Activated T-helper 17 cell treated with anti-CD3 and anti-CD28 coated beads, Interleukin-2, amount 50 U/mL, for 72 hours (primary cell): ENCODE measurements around the gene USP53. TPM values are rescaled to one million over a fixed set of nuclear protein-coding genes. Genes with fewer than 3 reads are reported as not detected.
A peak's percentile ranks its signal among the peaks of the same experiment; 100 is the strongest.
"Not testable (repeated sequence)": the region's sequence is repeated elsewhere in the genome, so short reads cannot be mapped to it uniquely, and the experiment has no call there.

Source experiments
- ATAC-seq: fragments of 150-1000 bp; cut with Tn5 transposase; replicated peaks from 2 replicates; pipeline ENCODE4 v1.10.0; 2021; ENCODE audit warnings: mild to moderate bottlenecking, moderate library complexity
- H3K27ac Mint-ChIP-seq: one replicate; pipeline ENCODE4 v1.8.0; 2022; ENCODE audit warnings: mixed read lengths
- H3K27me3 Mint-ChIP-seq: one replicate; pipeline ENCODE4 v1.8.0; 2022; ENCODE audit warnings: mixed read lengths
- H3K36me3 Mint-ChIP-seq: one replicate; pipeline ENCODE4 v1.8.0; 2022; ENCODE audit warnings: low read depth, mild to moderate bottlenecking, mixed read lengths
- H3K4me1 Mint-ChIP-seq: one replicate; pipeline ENCODE4 v1.8.0; 2022; ENCODE audit warnings: mixed read lengths
- H3K4me3 Mint-ChIP-seq: one replicate; pipeline ENCODE4 v1.8.0; 2022; ENCODE audit warnings: mild to moderate bottlenecking, mixed read lengths
- H3K9me3 Mint-ChIP-seq: one replicate; pipeline ENCODE4 v1.8.0; 2022; ENCODE audit warnings: mixed read lengths
- total RNA-seq, 2 donors: library from RNA; stranded (reverse); gene quantifications; one replicate each; pipeline ENCODE4 v1.2.3, GENCODE V29; 2022

Gene USP53
- 10 to 100 TPM in 1 of 2 donors, 1 to 10 TPM in 1; 9.7 to 27.7 TPM for total RNA-seq

DNA sequence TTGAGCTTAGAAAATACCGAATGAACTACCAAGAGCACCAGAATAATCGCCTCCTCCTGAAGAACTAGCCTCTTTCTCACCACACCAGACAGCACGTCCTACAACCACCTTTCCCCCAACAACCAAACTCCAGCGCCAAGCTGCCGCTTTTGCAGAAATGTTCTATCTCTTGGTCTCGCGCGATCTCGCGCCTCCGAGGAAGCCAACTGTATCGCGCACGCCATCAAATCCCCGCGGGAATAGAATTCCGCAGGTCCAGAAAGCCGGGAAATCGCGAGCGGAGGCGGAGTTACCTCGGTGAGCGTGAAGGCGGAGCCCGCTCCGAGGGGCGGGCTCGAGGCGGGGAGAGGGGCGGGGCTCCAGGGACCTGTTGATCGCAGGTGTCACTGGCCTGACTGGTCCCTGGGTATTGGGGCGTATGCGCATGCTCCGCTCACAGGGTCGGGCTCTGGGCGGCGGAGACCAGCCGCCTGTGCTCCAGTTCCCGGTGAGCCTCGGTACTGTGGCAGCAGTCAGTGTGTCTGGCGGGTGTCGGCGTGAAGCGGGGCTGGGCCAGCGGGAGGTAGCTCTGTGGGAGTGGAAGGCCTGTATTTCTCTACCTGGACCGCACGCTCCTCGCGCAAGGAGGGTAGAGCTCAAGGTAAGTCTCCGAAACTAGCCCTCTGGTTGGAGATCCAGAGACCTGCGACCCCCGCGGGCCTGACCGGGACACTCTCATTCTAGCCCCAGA is at the start of gene USP53:
Gene USP53, plus strand, starts transcription at position 480 of the 730 bp plus-strand sequence. CDS start 27,047 bp downstream, outside the sequence.
- Mint-ChIP-seq H3K36me3 (peaks cover 28% of the 10 kb centered on the region), H3K9me3 (no peaks in the 10 kb centered on the region), H3K4me3 (peak within 1 kb of the TSS; percentile 96), H3K27ac (peak within 1 kb of the TSS; percentile 99), H3K27me3 (no peaks in the 10 kb centered on the region), H3K4me1 (peaks cover 30% of the 10 kb centered on the region)
- peak; percentile 91 for ATAC-seq

DNA sequence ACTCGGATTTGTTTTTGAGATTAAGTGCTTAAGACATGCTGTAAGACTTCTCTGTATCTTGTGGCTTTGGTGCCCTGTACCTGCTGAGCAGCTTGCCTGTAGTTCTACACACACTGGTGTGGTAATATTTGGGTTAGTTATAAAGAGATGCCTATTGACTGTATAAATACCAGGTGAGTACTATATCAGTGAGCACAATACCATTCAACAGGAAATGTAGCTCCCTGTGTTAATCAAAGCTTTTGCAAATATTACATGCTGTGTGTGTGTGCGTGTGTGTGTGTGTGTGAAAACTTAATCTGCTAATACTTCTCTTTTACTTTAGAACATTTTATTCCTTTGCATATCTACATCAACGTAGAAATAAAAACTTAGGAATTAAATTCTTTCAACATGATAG is 46.7 kb upstream of the USP53 start:
- ATAC-seq = no peak
- peaks cover 4% of the 10 kb centered on the region for H3K4me1 Mint-ChIP-seq
- H3K9me3 Mint-ChIP-seq = peaks cover 5% of the 10 kb centered on the region

DNA sequence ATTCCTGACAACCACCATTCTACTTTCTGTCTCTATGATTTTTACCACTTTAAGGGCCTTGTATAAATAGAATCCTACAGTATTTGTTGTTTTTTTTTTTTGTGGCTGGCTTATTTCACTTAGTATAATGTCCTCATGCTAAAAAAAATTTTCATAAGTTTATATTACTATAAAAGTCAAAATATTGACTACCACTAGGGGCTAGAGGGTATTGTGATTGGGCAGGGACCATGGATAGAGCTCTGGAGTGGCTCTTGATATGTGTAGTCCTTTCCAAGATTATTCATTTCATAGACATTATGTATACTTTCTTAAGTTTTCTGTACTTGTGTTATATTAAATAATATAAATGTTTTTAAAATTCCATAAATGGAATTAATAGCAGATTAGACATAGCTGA is 42.3 kb upstream of the USP53 start:
- Mint-ChIP-seq H3K9me3 (peaks cover 5% of the 10 kb centered on the region), H3K4me3 (no peak overlapping the region), H3K27ac (no peak overlapping the region), H3K36me3 (no peaks in the 10 kb centered on the region), H3K27me3 (no peaks in the 10 kb centered on the region), H3K4me1 (peaks cover 10% of the 10 kb centered on the region)
- no peak for ATAC-seq

More for the DNA sequence above, 46.7 kb upstream of the USP53 start:
- no peaks in the 10 kb centered on the region for H3K36me3 Mint-ChIP-seq
- H3K27ac Mint-ChIP-seq = no peak overlapping the region
- H3K27me3 Mint-ChIP-seq = peaks cover 10% of the 10 kb centered on the region
- H3K4me3 Mint-ChIP-seq = no peak overlapping the region

DNA sequence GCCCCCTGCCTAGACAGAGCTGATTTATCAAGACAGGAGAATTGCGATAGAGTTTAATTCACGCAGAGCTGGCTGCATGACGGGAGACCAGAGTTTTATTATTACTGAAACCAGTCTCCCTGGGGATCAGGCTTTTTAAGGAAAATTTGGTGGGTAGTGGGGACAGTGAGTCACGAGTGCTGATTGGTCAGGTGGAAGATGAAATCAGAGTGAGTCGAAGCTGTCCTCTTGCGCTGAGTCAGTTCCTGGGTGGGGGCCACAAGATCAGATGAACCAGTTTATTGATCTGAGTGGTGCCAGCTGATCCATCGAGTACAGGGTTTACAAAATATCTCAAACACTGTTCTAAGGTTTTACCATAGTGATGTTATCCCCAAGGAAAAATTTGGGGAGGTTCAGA is 40.3 kb upstream of the USP53 start:
- peak; percentile 31 for ATAC-seq

DNA sequence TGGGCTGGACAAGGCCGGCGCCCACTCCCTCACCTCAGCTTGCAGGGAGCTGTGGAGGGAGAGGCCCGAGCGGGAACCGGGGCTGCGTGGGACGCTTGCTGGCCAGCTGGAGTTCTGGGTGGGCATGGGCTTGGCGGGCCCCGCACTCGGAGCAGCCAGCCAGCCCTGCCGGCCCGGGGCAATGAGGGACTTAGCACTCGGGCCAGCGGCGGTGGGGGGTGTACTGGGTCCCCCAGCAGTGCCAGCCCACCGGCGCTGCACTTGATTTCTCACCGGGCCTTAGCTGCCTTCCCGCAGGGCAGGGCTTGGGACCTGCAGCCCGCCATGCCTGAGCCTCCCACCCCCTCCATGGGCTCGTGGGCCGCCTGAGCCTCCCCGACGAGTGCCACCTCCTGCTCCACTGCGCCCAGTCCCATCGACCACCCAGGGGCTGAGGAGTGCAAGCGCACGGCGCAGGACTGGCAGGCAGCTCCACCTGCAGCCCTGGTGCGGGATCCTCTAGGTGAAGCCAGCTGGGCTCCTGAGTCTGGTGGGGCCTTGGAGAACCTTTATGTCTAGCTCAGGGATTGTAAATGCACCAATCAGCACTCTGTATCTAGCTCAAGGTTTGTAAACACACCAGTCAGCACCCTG is 38.7 kb upstream of the USP53 start:
- ATAC-seq = not testable (repeated sequence)

More for the DNA sequence above, 40.3 kb upstream of the USP53 start:
- H3K4me3 Mint-ChIP-seq = no peak overlapping the region
- H3K27ac Mint-ChIP-seq = no peak overlapping the region
- no peaks in the 10 kb centered on the region for H3K9me3 Mint-ChIP-seq
- H3K4me1 Mint-ChIP-seq = peaks cover 6% of the 10 kb centered on the region
- peaks cover 3% of the 10 kb centered on the region for H3K27me3 Mint-ChIP-seq
- H3K36me3 Mint-ChIP-seq = no peaks in the 10 kb centered on the region

DNA sequence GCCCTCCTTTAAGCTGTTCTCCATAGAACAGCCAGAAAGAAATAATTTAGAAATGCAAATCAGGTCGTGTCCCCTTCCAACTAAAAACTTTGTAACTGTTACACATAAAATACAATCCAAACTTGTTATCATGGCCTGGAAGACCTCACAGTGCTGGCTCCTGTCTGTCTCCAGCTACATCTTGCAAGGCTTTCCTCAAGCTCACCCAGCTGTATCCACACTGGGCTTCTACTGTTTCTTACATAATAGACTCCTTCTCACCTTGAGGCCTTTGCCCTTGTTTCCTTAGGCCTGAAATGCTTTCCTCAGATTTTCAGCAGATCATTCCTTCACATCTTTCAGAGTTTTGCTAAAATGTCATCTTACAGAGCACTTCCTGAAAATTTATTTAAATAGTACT is 33.5 kb upstream of the USP53 start:
- Mint-ChIP-seq H3K4me3 (no peak overlapping the region), H3K9me3 (no peaks in the 10 kb centered on the region), H3K4me1 (no peaks in the 10 kb centered on the region), H3K27ac (no peak overlapping the region), H3K27me3 (peaks cover 7% of the 10 kb centered on the region), H3K36me3 (no peaks in the 10 kb centered on the region)
- no peak for ATAC-seq

More for the DNA sequence above, 38.7 kb upstream of the USP53 start:
- not testable (repeated sequence) for H3K27me3 Mint-ChIP-seq, H3K9me3 Mint-ChIP-seq, H3K4me1 Mint-ChIP-seq, H3K4me3 Mint-ChIP-seq, H3K36me3 Mint-ChIP-seq, H3K27ac Mint-ChIP-seq

DNA sequence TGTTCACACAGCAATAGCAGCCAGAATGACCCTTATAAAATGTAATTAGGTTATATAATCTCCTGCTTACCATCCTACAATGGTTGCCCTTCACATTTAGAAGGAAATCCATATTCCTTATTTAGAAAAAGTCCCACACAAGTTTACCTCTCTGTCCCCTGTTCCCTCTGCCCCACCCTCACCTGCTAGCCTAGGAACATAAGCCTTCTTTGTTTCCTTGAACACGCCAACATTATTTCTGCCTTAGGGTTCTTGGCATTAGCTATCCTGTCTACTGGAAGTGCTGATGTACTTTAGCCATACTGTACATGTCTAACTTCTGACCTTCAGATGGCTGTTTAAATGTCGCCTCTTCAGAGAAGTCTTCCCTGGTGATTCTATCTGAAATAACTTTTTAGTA is 28.4 kb upstream of the USP53 start:
- H3K9me3 Mint-ChIP-seq = no peaks in the 10 kb centered on the region
- no peaks in the 10 kb centered on the region for H3K4me1 Mint-ChIP-seq
- ATAC-seq = no peak
- H3K27me3 Mint-ChIP-seq = peaks cover 9% of the 10 kb centered on the region
- H3K27ac Mint-ChIP-seq = no peak overlapping the region
- H3K4me3 Mint-ChIP-seq = no peak overlapping the region
- no peaks in the 10 kb centered on the region for H3K36me3 Mint-ChIP-seq

DNA sequence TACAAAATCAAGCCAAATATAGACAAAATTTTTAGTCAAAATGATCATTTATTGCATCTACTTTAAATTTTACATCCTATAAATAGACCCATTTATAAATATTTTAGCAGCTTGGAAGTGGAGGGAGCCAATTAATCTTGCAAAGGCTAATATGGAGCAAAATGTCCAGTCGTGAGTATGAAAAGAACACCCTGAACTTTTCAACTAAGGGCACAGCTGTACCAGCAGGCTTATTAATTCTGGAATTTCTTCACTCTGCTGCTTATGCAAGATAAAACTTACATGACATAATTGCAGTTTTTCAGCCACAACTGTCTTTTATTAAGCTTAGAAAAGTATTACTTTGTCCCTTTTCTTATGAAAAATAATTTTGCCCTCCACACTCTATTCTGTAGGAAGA is 22.9 kb upstream of the USP53 start:
- Mint-ChIP-seq H3K4me1 (no peaks in the 10 kb centered on the region), H3K36me3 (no peaks in the 10 kb centered on the region), H3K27ac (no peak overlapping the region), H3K4me3 (no peak overlapping the region), H3K27me3 (peaks cover under 1% of the 10 kb centered on the region), H3K9me3 (no peaks in the 10 kb centered on the region)
- ATAC-seq = no peak

DNA sequence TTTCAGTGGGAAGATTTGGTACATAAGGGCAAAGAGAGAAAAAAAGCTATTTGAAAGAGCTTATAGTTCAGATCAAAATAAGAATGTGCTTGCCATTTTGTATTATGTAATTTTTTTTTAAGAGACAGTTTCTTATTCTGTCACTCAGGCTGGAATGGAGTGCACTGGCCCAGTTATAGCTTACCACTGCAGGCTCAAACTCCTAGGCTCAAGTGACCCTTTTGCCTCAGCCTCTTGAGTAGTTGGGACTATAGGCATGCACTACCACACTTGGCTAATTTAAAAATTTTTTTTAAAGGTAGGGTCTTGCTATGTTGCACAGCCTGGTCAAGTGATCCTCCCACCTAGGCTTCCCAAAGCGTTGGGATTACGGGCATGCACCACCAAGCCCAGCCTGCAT is 22.2 kb upstream of the USP53 start:
- Mint-ChIP-seq H3K9me3 (no peaks in the 10 kb centered on the region), H3K4me3 (no peak overlapping the region), H3K36me3 (no peaks in the 10 kb centered on the region), H3K27me3 (no peaks in the 10 kb centered on the region), H3K27ac (no peak overlapping the region), H3K4me1 (no peaks in the 10 kb centered on the region)
- no peak for ATAC-seq

DNA sequence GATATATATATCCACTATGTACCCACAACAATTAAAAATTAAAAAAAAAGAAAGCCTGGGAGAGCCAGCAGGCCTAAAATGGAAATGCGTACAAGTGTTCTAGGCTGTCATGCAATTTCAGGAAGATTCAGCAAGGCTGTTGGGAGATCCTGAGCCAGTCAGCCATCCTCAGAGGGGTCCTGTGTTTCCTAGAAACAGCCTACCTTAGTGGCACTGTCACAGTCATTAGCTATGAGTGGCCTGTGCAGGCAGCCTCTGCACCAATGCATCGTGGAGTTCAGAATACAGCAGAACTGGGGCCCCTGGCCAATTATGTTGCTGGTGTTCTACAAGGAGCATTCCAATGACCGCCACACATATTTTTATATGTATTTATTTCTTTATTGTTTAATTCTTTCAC is 21.0 kb upstream of the USP53 start:
- ATAC-seq = no peak
- Mint-ChIP-seq H3K36me3 (no peaks in the 10 kb centered on the region), H3K4me3 (no peak overlapping the region), H3K9me3 (no peaks in the 10 kb centered on the region), H3K27me3 (no peaks in the 10 kb centered on the region), H3K4me1 (no peaks in the 10 kb centered on the region), H3K27ac (no peak overlapping the region)

DNA sequence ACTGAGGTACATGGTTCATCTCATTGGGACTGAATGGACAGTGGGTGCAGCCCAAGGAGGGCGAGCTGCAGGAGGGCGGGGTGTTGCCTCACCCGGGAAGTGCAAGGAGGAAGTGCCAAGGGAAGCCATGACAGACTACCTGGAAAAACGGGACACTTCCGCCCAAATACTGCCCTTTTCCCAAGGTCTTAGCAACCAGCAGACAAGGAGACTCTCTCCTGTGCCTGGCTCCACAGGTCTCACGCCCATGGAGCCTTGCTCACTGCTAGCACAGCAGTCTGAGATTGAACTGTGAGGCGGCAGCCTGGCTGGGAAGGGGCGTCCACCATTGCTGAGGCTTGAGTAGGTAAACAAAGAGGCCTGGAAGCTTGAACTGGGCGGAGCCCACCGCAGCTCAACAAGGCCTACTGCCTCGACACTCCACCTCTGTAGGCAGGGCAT is 14.7 kb upstream of the USP53 start:
- H3K27me3 Mint-ChIP-seq = no peaks in the 10 kb centered on the region
- H3K9me3 Mint-ChIP-seq = peaks cover 5% of the 10 kb centered on the region
- H3K4me3 Mint-ChIP-seq = no peak overlapping the region
- no peak overlapping the region for H3K27ac Mint-ChIP-seq
- no peak for ATAC-seq
- H3K36me3 Mint-ChIP-seq = no peaks in the 10 kb centered on the region
- no peaks in the 10 kb centered on the region for H3K4me1 Mint-ChIP-seq

DNA sequence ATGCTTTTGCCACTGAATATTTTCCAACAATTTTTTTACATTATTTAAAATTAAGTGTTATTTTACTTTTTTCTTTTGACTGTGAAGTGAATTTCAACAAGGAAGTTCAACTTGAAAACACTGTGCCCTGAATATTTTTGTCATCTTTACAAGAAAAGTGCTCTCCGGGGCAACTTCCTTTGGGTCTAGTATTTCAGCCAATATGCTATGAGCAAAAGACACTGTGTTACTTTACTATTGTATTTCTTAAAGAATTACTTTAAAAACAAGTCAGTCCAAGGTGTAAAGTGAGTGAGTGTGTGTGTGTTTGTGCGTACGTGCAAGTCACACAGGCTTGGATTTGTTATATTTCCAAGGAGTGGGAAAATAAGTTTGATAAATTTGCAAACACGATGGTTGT is 7.6 kb upstream of the USP53 start:
- no peak overlapping the region for H3K27ac Mint-ChIP-seq
- peaks cover 18% of the 10 kb centered on the region for H3K4me1 Mint-ChIP-seq
- ATAC-seq = no peak
- no peaks in the 10 kb centered on the region for H3K36me3 Mint-ChIP-seq
- H3K27me3 Mint-ChIP-seq = no peaks in the 10 kb centered on the region
- peaks cover 5% of the 10 kb centered on the region for H3K9me3 Mint-ChIP-seq
- H3K4me3 Mint-ChIP-seq = no peak overlapping the region

DNA sequence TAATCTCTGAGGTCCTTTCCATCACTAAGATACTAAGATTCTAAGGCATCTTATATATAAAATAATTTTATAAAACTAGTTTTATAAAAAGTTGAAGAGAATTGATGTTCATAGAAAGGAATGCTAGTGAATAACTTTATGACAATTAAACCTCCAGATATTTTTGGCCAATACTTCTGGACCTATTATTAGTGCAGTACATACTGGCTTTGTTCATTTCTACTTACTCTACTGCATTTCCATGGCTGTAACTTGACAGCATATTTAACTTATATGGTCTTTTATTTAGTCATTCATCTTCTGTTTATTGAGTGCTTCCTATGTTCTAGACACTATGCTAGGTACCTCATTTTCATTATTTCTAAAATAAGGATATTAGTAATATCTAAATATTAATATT is 6.8 kb upstream of the USP53 start:
- no peaks in the 10 kb centered on the region for H3K36me3 Mint-ChIP-seq
- H3K4me1 Mint-ChIP-seq = peaks cover 20% of the 10 kb centered on the region
- no peaks in the 10 kb centered on the region for H3K27me3 Mint-ChIP-seq
- no peak overlapping the region for H3K27ac Mint-ChIP-seq
- no peak for ATAC-seq
- no peak overlapping the region for H3K4me3 Mint-ChIP-seq
- peaks cover 5% of the 10 kb centered on the region for H3K9me3 Mint-ChIP-seq

DNA sequence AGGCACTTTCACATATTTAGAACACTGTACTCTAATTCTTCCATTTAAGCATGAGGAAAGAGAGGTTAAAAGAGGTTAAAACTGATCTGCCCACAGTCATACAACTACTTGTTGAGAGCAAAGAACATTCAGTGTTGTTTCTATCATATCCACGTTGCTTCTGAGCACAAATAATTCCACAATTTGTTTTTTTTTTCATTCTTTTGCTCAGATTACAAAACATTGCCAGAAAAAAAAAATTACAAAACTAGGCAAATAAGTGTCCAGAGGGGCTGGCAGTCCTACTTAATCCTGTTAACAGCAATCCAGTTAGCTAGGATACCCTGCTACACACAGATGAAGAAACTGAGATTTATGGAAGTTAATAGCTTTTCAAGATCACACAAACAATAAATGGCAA is 6.3 kb upstream of the USP53 start:
- H3K4me1 Mint-ChIP-seq = peaks cover 25% of the 10 kb centered on the region

DNA sequence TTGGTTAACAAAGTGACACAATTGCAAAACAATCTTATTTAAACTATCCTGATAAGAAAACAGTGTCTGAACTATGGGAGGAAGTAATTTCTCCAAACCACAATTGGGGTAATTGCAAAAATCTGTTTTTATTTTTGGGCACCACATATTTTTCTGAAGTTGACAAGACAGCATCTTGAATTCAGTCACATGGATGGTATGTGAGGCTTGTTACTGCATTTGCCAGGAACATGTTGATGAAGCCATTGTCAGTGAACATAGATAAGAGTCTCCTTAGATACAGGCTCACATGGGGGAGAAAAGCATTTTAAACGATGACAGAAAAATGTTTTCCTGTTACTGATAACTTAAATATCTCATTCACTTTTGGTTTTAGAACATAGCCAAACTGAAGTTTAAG is 5.5 kb upstream of the USP53 start:
- ATAC-seq = no peak
- H3K27me3 Mint-ChIP-seq = no peaks in the 10 kb centered on the region
- peaks cover under 1% of the 10 kb centered on the region for H3K9me3 Mint-ChIP-seq
- no peak overlapping the region for H3K4me3 Mint-ChIP-seq
- no peak overlapping the region for H3K27ac Mint-ChIP-seq
- H3K4me1 Mint-ChIP-seq = peaks cover 26% of the 10 kb centered on the region
- H3K36me3 Mint-ChIP-seq = peaks cover 1% of the 10 kb centered on the region

More for the DNA sequence above, 6.3 kb upstream of the USP53 start:
- Mint-ChIP-seq H3K9me3 (peaks cover 5% of the 10 kb centered on the region), H3K27me3 (no peaks in the 10 kb centered on the region), H3K27ac (no peak overlapping the region), H3K4me3 (no peak overlapping the region), H3K36me3 (no peaks in the 10 kb centered on the region)
- no peak for ATAC-seq
